Measurements from ENCODE around the gene PHTF2.

The PHTF2 gene

GRCh38 chr7:77791336-77791735 is 7.2 kb upstream of the PHTF2 start:
- TF ChIP-seq POLR2AphosphoS5 (IDR thresholded peaks at IDR 0.05; ENCODE audit: low read depth, low read length) (no peak), TAF1 (IDR thresholded peaks at IDR 0.05; ENCODE audit: low read depth, low read length) (no peak), POLR2A (IDR thresholded peaks at IDR 0.05; ENCODE audit: low read depth, low read length) (no peak), PAX5 (IDR thresholded peaks at IDR 0.05; ENCODE audit: insufficient read depth, low read length, severe bottlenecking) (no peak), SPI1 (IDR thresholded peaks at IDR 0.05; ENCODE audit: low read depth, low read length) (no peak)
- DNase-seq (ENCODE audit: insufficient read length, low spot score): no peak

GRCh38 chr7:77791956-77792355 is 6.6 kb upstream of the PHTF2 start:
- no peak for TF ChIP-seq POLR2A (IDR thresholded peaks at IDR 0.05; ENCODE audit: low read depth, low read length)
- no peak for TF ChIP-seq SPI1 (IDR thresholded peaks at IDR 0.05; ENCODE audit: low read depth, low read length)
- TF ChIP-seq TAF1 (IDR thresholded peaks at IDR 0.05; ENCODE audit: low read depth, low read length): no peak
- TF ChIP-seq POLR2AphosphoS5 (IDR thresholded peaks at IDR 0.05; ENCODE audit: low read depth, low read length): no peak
- DNase-seq (ENCODE audit: insufficient read length, low spot score): no peak
- FAIRE-seq: no peak

More at GRCh38 chr7:77791336-77791735, 7.2 kb upstream of the PHTF2 start:
- no peak for FAIRE-seq

GRCh38 chr7:77794000-77794399 is 4.6 kb upstream of the PHTF2 start:
- FAIRE-seq (no peak), DNase-seq (ENCODE audit: insufficient read length, low spot score) (no peak)
- TF ChIP-seq PAX5 (IDR thresholded peaks at IDR 0.05; ENCODE audit: insufficient read depth, low read length, severe bottlenecking) (no peak), POLR2AphosphoS5 (IDR thresholded peaks at IDR 0.05; ENCODE audit: low read depth, low read length) (no peak)

- no peak for FAIRE-seq
- no peak for TF ChIP-seq TAF1 (IDR thresholded peaks at IDR 0.05; ENCODE audit: low read depth, low read length)
- no peak for DNase-seq (ENCODE audit: insufficient read length, low spot score)
Measured at GRCh38 chr7:77796109-77796508, 2.5 kb upstream of the PHTF2 start.

- no peak for DNase-seq (ENCODE audit: insufficient read length, low spot score)
- no peak for FAIRE-seq
- TF ChIP-seq PAX5 (IDR thresholded peaks at IDR 0.05; ENCODE audit: insufficient read depth, low read length, severe bottlenecking) (no peak), POU2F2 (IDR thresholded peaks at IDR 0.05; ENCODE audit: low read depth, low read length) (no peak), SPI1 (IDR thresholded peaks at IDR 0.05; ENCODE audit: low read depth, low read length) (no peak), POLR2AphosphoS5 (IDR thresholded peaks at IDR 0.05; ENCODE audit: low read depth, low read length) (no peak), TAF1 (IDR thresholded peaks at IDR 0.05; ENCODE audit: low read depth, low read length) (no peak), POLR2A (IDR thresholded peaks at IDR 0.05; ENCODE audit: low read depth, low read length) (no peak)
Measured at GRCh38 chr7:77796960-77797359, 1.6 kb upstream of the PHTF2 start.

GRCh38 chr7:77797734-77798393 is 709 bp upstream of the PHTF2 start:
- peak; percentile 70 for FAIRE-seq
- TF ChIP-seq POU2F2 (IDR thresholded peaks at IDR 0.05; ENCODE audit: low read depth, low read length) (peak; percentile 16; the same call in 1 of the 2 replicates), POLR2A (IDR thresholded peaks at IDR 0.05; ENCODE audit: low read depth, low read length) (no peak; the same call in 1 of the 2 replicates)
- no peak for DNase-seq (ENCODE audit: insufficient read length, low spot score)

GRCh38 chr7:77799078-77799964 is 748 bp downstream of the PHTF2 start:
- TF ChIP-seq POU2F2 (IDR thresholded peaks at IDR 0.05; ENCODE audit: low read depth, low read length): no peak
- no peak for TF ChIP-seq POLR2AphosphoS5 (IDR thresholded peaks at IDR 0.05; ENCODE audit: low read depth, low read length)
- TF ChIP-seq TAF1 (IDR thresholded peaks at IDR 0.05; ENCODE audit: low read depth, low read length): no peak
- peak; percentile 36; the same call in 1 of the 2 replicates for TF ChIP-seq SPI1 (IDR thresholded peaks at IDR 0.05; ENCODE audit: low read depth, low read length)
- DNase-seq (ENCODE audit: insufficient read length, low spot score) (no peak), FAIRE-seq (peak; percentile 35)

GRCh38 chr7:77800158-77800557 is 1.6 kb downstream of the PHTF2 start:
- FAIRE-seq: peak; percentile 67
- TF ChIP-seq POLR2AphosphoS5 (IDR thresholded peaks at IDR 0.05; ENCODE audit: low read depth, low read length): no peak
- 0 out of 2 replicates have a peak, but pooled peaks have one; percentile 38 for TF ChIP-seq POU2F2 (IDR thresholded peaks at IDR 0.05; ENCODE audit: low read depth, low read length)
- no peak for DNase-seq (ENCODE audit: insufficient read length, low spot score)

GRCh38 chr7:77800730-77801129 is 2.2 kb downstream of the PHTF2 start:
- DNase-seq (ENCODE audit: insufficient read length, low spot score): no peak
- TF ChIP-seq SPI1 (IDR thresholded peaks at IDR 0.05; ENCODE audit: low read depth, low read length) (no peak), TAF1 (IDR thresholded peaks at IDR 0.05; ENCODE audit: low read depth, low read length) (no peak), POLR2AphosphoS5 (IDR thresholded peaks at IDR 0.05; ENCODE audit: low read depth, low read length) (no peak), PAX5 (IDR thresholded peaks at IDR 0.05; ENCODE audit: insufficient read depth, low read length, severe bottlenecking) (no peak), POU2F2 (IDR thresholded peaks at IDR 0.05; ENCODE audit: low read depth, low read length) (no peak), POLR2A (IDR thresholded peaks at IDR 0.05; ENCODE audit: low read depth, low read length) (no peak)
- no peak for FAIRE-seq

GRCh38 chr7:77802557-77803405 is 4.2 kb downstream of the PHTF2 start:
- no peak for FAIRE-seq
- DNase-seq (ENCODE audit: insufficient read length, low spot score): no peak
- no peak for TF ChIP-seq POLR2AphosphoS5 (IDR thresholded peaks at IDR 0.05; ENCODE audit: low read depth, low read length)
- TF ChIP-seq SPI1 (IDR thresholded peaks at IDR 0.05; ENCODE audit: low read depth, low read length): peak; percentile 29; the same call in 1 of the 2 replicates

Data from GM12891 (cell line).